ENCODE measurements around the gene CTPS2.
"Not testable (repeated sequence)": the region's sequence is repeated elsewhere in the genome, so short reads cannot be mapped to it uniquely, and the experiment has no call there.

CTPS2 gene

GRCh38 chrX:16730450-16730849, 18.0 kb upstream of the CTPS2 start:
- Histone ChIP-seq H3K36me3 (replicated peaks in 1 of 2; ENCODE audit: control insufficient read depth in 2 of 2, insufficient read depth in 2 of 2, low read length in 2 of 2) (peaks cover 0 to 17% of the 10 kb centered on the region in 2 donors), H3K79me1 (ENCODE audit: low read depth, low read length) (no peaks in the 10 kb centered on the region), H3K4me3 (ENCODE audit: low read length in 2 of 2) (no peak overlapping the region), H3K9ac (ENCODE audit: low read depth, low read length, poor library complexity) (no peak overlapping the region), H3K9me3 (replicated peaks in 1 of 2; ENCODE audit: control insufficient read depth in 2 of 2, insufficient read depth in 1 of 2, low read depth in 1 of 2, low read length in 2 of 2) (peaks cover 0 to 21% of the 10 kb centered on the region in 2 donors), H4K8ac (ENCODE audit: low read depth, low read length) (no peak overlapping the region), H3K27ac (replicated peaks; ENCODE audit: low read length) (no peak overlapping the region), H3K14ac (ENCODE audit: low read length) (no peak overlapping the region), H2AK5ac (ENCODE audit: low read depth, low read length) (no peak overlapping the region), H3K23ac (ENCODE audit: low read depth, low read length, poor library complexity) (no peak overlapping the region), H3K18ac (ENCODE audit: low read length) (no peak overlapping the region), H2BK12ac (ENCODE audit: low read length) (no peak overlapping the region), H4K91ac (ENCODE audit: low read depth, low read length, poor library complexity) (no peak overlapping the region), H2BK120ac (ENCODE audit: low read depth, low read length) (no peak overlapping the region), H3K4me1 (ENCODE audit: control insufficient read depth in 2 of 2, insufficient read depth in 1 of 2, low read depth in 1 of 2, low read length in 2 of 2) (no peaks in the 10 kb centered on the region), H3K4me2 (ENCODE audit: insufficient read depth, low read length, poor library complexity, severe bottlenecking) (no peak overlapping the region), H2BK5ac (ENCODE audit: low read length) (no peak overlapping the region), H3K27me3 (ENCODE audit: control insufficient read depth in 3 of 3, insufficient read depth in 3 of 3, low read depth in 1 of 3, low read length in 3 of 3) (no peaks in the 10 kb centered on the region), H3K4ac (ENCODE audit: low read length) (no peak overlapping the region), H2AFZ (ENCODE audit: low read length) (no peak overlapping the region), H2BK15ac (ENCODE audit: low read length) (no peak overlapping the region)
- no peak for DNase-seq (ENCODE audit: low spot score)
- no CpG with 5 or more reads among the region's 1 CpG for WGBS, 2 donors (ENCODE audit: extremely low coverage in 2 of 2, insufficient read length in 2 of 2, insufficient replicate concordance in 1 of 2)

GRCh38 chrX:16727637-16728036, 15.2 kb upstream of the CTPS2 start:
- H2BK120ac ChIP-seq (ENCODE audit: low read depth, low read length), result no peak overlapping the region

GRCh38 chrX:16726347-16726988, 14.0 kb upstream of the CTPS2 start:
- H2BK5ac ChIP-seq (ENCODE audit: low read length); H3K23ac ChIP-seq (ENCODE audit: low read depth, low read length, poor library complexity); H3K4ac ChIP-seq (ENCODE audit: low read length); H2AFZ ChIP-seq (ENCODE audit: low read length); H2BK15ac ChIP-seq (ENCODE audit: low read length); H3K4me2 ChIP-seq (ENCODE audit: insufficient read depth, low read length, poor library complexity, severe bottlenecking); H3K4me3 ChIP-seq (ENCODE audit: low read length in 2 of 2); H3K27me3 ChIP-seq (ENCODE audit: control insufficient read depth in 3 of 3, insufficient read depth in 3 of 3, low read depth in 1 of 3, low read length in 3 of 3); DNase-seq (ENCODE audit: low spot score); H3K4me1 ChIP-seq (ENCODE audit: control insufficient read depth in 2 of 2, insufficient read depth in 1 of 2, low read depth in 1 of 2, low read length in 2 of 2); H2BK12ac ChIP-seq (ENCODE audit: low read length); H2AK5ac ChIP-seq (ENCODE audit: low read depth, low read length); H3K79me1 ChIP-seq (ENCODE audit: low read depth, low read length); H3K14ac ChIP-seq (ENCODE audit: low read length); H2BK120ac ChIP-seq (ENCODE audit: low read depth, low read length); H3K18ac ChIP-seq (ENCODE audit: low read length); H4K8ac ChIP-seq (ENCODE audit: low read depth, low read length); H3K9ac ChIP-seq (ENCODE audit: low read depth, low read length, poor library complexity); H3K27ac ChIP-seq (replicated peaks; ENCODE audit: low read length); H4K91ac ChIP-seq (ENCODE audit: low read depth, low read length, poor library complexity): not testable (repeated sequence)
- H3K36me3 ChIP-seq (replicated peaks in 1 of 2; ENCODE audit: control insufficient read depth in 2 of 2, insufficient read depth in 2 of 2, low read length in 2 of 2), result peaks cover 0 to 27% of the 10 kb centered on the region in 2 donors
- no CpG with 5 or more reads among the region's 5 CpGs for WGBS, 2 donors (ENCODE audit: extremely low coverage in 2 of 2, insufficient read length in 2 of 2, insufficient replicate concordance in 1 of 2)
- peaks cover 0 to 21% of the 10 kb centered on the region in 2 donors for H3K9me3 ChIP-seq (replicated peaks in 1 of 2; ENCODE audit: control insufficient read depth in 2 of 2, insufficient read depth in 1 of 2, low read depth in 1 of 2, low read length in 2 of 2)

More at GRCh38 chrX:16727637-16728036, 15.2 kb upstream of the CTPS2 start:
- no peak overlapping the region for H4K91ac ChIP-seq (ENCODE audit: low read depth, low read length, poor library complexity)
- H3K23ac ChIP-seq (ENCODE audit: low read depth, low read length, poor library complexity), result no peak overlapping the region
- no peak overlapping the region for H2AFZ ChIP-seq (ENCODE audit: low read length)
- DNase-seq (ENCODE audit: low spot score), result no peak
- H2BK12ac ChIP-seq (ENCODE audit: low read length), result no peak overlapping the region
- no peak overlapping the region for H3K4me2 ChIP-seq (ENCODE audit: insufficient read depth, low read length, poor library complexity, severe bottlenecking)
- no peak overlapping the region for H3K27ac ChIP-seq (replicated peaks; ENCODE audit: low read length)
- no peaks in the 10 kb centered on the region for H3K79me1 ChIP-seq (ENCODE audit: low read depth, low read length)
- no peaks in the 10 kb centered on the region for H3K27me3 ChIP-seq (ENCODE audit: control insufficient read depth in 3 of 3, insufficient read depth in 3 of 3, low read depth in 1 of 3, low read length in 3 of 3)
- no peak overlapping the region for H3K9ac ChIP-seq (ENCODE audit: low read depth, low read length, poor library complexity)
- H4K8ac ChIP-seq (ENCODE audit: low read depth, low read length), result no peak overlapping the region
- H3K4me1 ChIP-seq (ENCODE audit: control insufficient read depth in 2 of 2, insufficient read depth in 1 of 2, low read depth in 1 of 2, low read length in 2 of 2), result no peaks in the 10 kb centered on the region
- no peak overlapping the region for H3K4ac ChIP-seq (ENCODE audit: low read length)
- H3K4me3 ChIP-seq (ENCODE audit: low read length in 2 of 2), result no peak overlapping the region
- H2BK15ac ChIP-seq (ENCODE audit: low read length), result no peak overlapping the region
- no peak overlapping the region for H2BK5ac ChIP-seq (ENCODE audit: low read length)
- H3K18ac ChIP-seq (ENCODE audit: low read length), result no peak overlapping the region
- peaks cover 0 to 25% of the 10 kb centered on the region in 2 donors for H3K36me3 ChIP-seq (replicated peaks in 1 of 2; ENCODE audit: control insufficient read depth in 2 of 2, insufficient read depth in 2 of 2, low read length in 2 of 2)
- H3K14ac ChIP-seq (ENCODE audit: low read length), result no peak overlapping the region
- peaks cover 0 to 21% of the 10 kb centered on the region in 2 donors for H3K9me3 ChIP-seq (replicated peaks in 1 of 2; ENCODE audit: control insufficient read depth in 2 of 2, insufficient read depth in 1 of 2, low read depth in 1 of 2, low read length in 2 of 2)
- H2AK5ac ChIP-seq (ENCODE audit: low read depth, low read length), result no peak overlapping the region

- H3K9ac ChIP-seq (ENCODE audit: low read depth, low read length, poor library complexity), result no peak overlapping the region
- no peak overlapping the region for H3K4me3 ChIP-seq (ENCODE audit: low read length in 2 of 2)
- no peak overlapping the region for H2BK5ac ChIP-seq (ENCODE audit: low read length)
- H2BK120ac ChIP-seq (ENCODE audit: low read depth, low read length), result no peak overlapping the region
- H3K4ac ChIP-seq (ENCODE audit: low read length), result no peak overlapping the region
- no peak overlapping the region for H3K23ac ChIP-seq (ENCODE audit: low read depth, low read length, poor library complexity)
- H3K4me2 ChIP-seq (ENCODE audit: insufficient read depth, low read length, poor library complexity, severe bottlenecking), result no peak overlapping the region
- H3K14ac ChIP-seq (ENCODE audit: low read length), result no peak overlapping the region
- no CpG with 5 or more reads among the region's 7 CpGs for WGBS, 2 donors (ENCODE audit: extremely low coverage in 2 of 2, insufficient read length in 2 of 2, insufficient replicate concordance in 1 of 2)
- no peak overlapping the region for H3K18ac ChIP-seq (ENCODE audit: low read length)
- H2BK15ac ChIP-seq (ENCODE audit: low read length), result no peak overlapping the region
- H3K27ac ChIP-seq (replicated peaks; ENCODE audit: low read length), result no peak overlapping the region
- H2AFZ ChIP-seq (ENCODE audit: low read length), result no peak overlapping the region
- H2BK12ac ChIP-seq (ENCODE audit: low read length), result no peak overlapping the region
- H2AK5ac ChIP-seq (ENCODE audit: low read depth, low read length), result no peak overlapping the region
- H3K27me3 ChIP-seq (ENCODE audit: control insufficient read depth in 3 of 3, insufficient read depth in 3 of 3, low read depth in 1 of 3, low read length in 3 of 3), result no peaks in the 10 kb centered on the region
- H4K91ac ChIP-seq (ENCODE audit: low read depth, low read length, poor library complexity), result no peak overlapping the region
- H4K8ac ChIP-seq (ENCODE audit: low read depth, low read length), result no peak overlapping the region
- no peaks in the 10 kb centered on the region for H3K79me1 ChIP-seq (ENCODE audit: low read depth, low read length)
- no peaks in the 10 kb centered on the region for H3K4me1 ChIP-seq (ENCODE audit: control insufficient read depth in 2 of 2, insufficient read depth in 1 of 2, low read depth in 1 of 2, low read length in 2 of 2)
- H3K9me3 ChIP-seq (replicated peaks in 1 of 2; ENCODE audit: control insufficient read depth in 2 of 2, insufficient read depth in 1 of 2, low read depth in 1 of 2, low read length in 2 of 2), result peaks cover 0 to 13% of the 10 kb centered on the region in 2 donors
- peaks cover 0 to 27% of the 10 kb centered on the region in 2 donors for H3K36me3 ChIP-seq (replicated peaks in 1 of 2; ENCODE audit: control insufficient read depth in 2 of 2, insufficient read depth in 2 of 2, low read length in 2 of 2)
- no peak for DNase-seq (ENCODE audit: low spot score)
Measured at GRCh38 chrX:16725072-16725471, 12.6 kb upstream of the CTPS2 start.

Measured in neuronal stem cell (in vitro differentiated cells).